IgD-negative memory B cell (primary cell): ENCODE results near the gene TMEM187. TPM values are rescaled to one million over a fixed set of nuclear protein-coding genes. Genes with fewer than 3 reads are reported as not detected.
"Not testable (repeated sequence)": the region's sequence is repeated elsewhere in the genome, so short reads cannot be mapped to it uniquely, and the experiment has no call there.

Experiments
- H3K27ac Mint-ChIP-seq, 3 donors: one replicate each; pipeline ENCODE4 v1.8.0; 2020 to 2022; ENCODE audit warnings: mild to moderate bottlenecking in 3 of 3, mixed read lengths in 3 of 3, moderate library complexity in 1 of 3
- H3K27me3 Mint-ChIP-seq: one replicate; pipeline ENCODE4 v1.8.0; 2021; ENCODE audit warnings: mixed read lengths
- H3K36me3 Mint-ChIP-seq: one replicate; pipeline ENCODE4 v1.8.0; 2020; ENCODE audit warnings: mild to moderate bottlenecking, mixed read lengths
- H3K4me1 Mint-ChIP-seq, 3 donors: one replicate each; pipeline ENCODE4 v1.8.0; 2020 to 2022; ENCODE audit warnings: mixed read lengths in 3 of 3, mild to moderate bottlenecking in 1 of 3
- H3K4me3 Mint-ChIP-seq, 4 donors: one replicate each; pipeline ENCODE4 v1.8.0; 2020 to 2022; ENCODE audit warnings: mild to moderate bottlenecking in 4 of 4, mixed read lengths in 4 of 4, moderate library complexity in 3 of 4
- H3K9me3 Mint-ChIP-seq, 3 donors: one replicate each; pipeline ENCODE4 v1.8.0; 2020 to 2021; ENCODE audit warnings: mixed read lengths in 3 of 3, mild to moderate bottlenecking in 1 of 3
- polyA plus RNA-seq: library from polyadenylated mRNA; unstranded; fragments of 300-500 nt; fragmentation: Illumina TruSeq; gene quantifications from one replicate; pipeline ENCODE4 v1.2.3, GENCODE V29; 2021

The TMEM187 gene
- polyA plus RNA-seq, 1 donor from 2014 or later = 7.1 TPM

GRCh38 chrX:153984351-153985178 lies 12.0 kb downstream of the TMEM187 start:
- peak overlapping the region; percentile 45 to 84 (median 72) for H3K4me3 Mint-ChIP-seq
- peaks cover 24 to 31% (median 26%) of the 10 kb centered on the region in 3 donors for H3K4me1 Mint-ChIP-seq
- H3K9me3 Mint-ChIP-seq = no peaks in the 10 kb centered on the region
- H3K27ac Mint-ChIP-seq = peak overlapping the region; percentile 88 to 89 (median 89)
- H3K36me3 Mint-ChIP-seq = peaks cover 2% of the 10 kb centered on the region
- H3K27me3 Mint-ChIP-seq = peaks cover 11% of the 10 kb centered on the region

- Mint-ChIP-seq H3K4me3 (no peak overlapping the region), H3K27me3 (peaks cover 8% of the 10 kb centered on the region), H3K4me1 (peaks cover 9 to 10% (median 9%) of the 10 kb centered on the region in 3 donors), H3K36me3 (no peaks in the 10 kb centered on the region), H3K9me3 (peaks cover 0 to 2% (median 0%) of the 10 kb centered on the region in 3 donors), H3K27ac (no peak overlapping the region)
Observed at GRCh38 chrX:153988493-153988892, 15.9 kb downstream of the TMEM187 start.

- Mint-ChIP-seq H3K27ac (peak overlapping the region in 1 of 3 donors; percentile 83), H3K4me1 (peaks cover 0 to 2% (median 1%) of the 10 kb centered on the region in 3 donors), H3K27me3 (peaks cover 2% of the 10 kb centered on the region), H3K4me3 (no peak overlapping the region), H3K36me3 (no peaks in the 10 kb centered on the region), H3K9me3 (peaks cover 0 to 2% (median 0%) of the 10 kb centered on the region in 3 donors)
Observed at GRCh38 chrX:153989973-153990655, 17.6 kb downstream of the TMEM187 start.

- Mint-ChIP-seq H3K4me3 (no peak overlapping the region), H3K9me3 (peaks cover 0 to 2% (median 0%) of the 10 kb centered on the region in 3 donors), H3K27ac (no peak overlapping the region), H3K36me3 (no peaks in the 10 kb centered on the region), H3K4me1 (peaks cover 0 to 2% (median 1%) of the 10 kb centered on the region in 3 donors), H3K27me3 (peaks cover 2% of the 10 kb centered on the region)
Observed at GRCh38 chrX:153991013-153991580, 18.5 kb downstream of the TMEM187 start.

- no peaks in the 10 kb centered on the region for H3K36me3 Mint-ChIP-seq
- peaks cover 2% of the 10 kb centered on the region for H3K27me3 Mint-ChIP-seq
- peaks cover 0 to 2% (median 1%) of the 10 kb centered on the region in 3 donors for H3K4me1 Mint-ChIP-seq
- peaks cover 0 to 2% (median 0%) of the 10 kb centered on the region in 3 donors for H3K9me3 Mint-ChIP-seq
- no peak overlapping the region for H3K4me3 Mint-ChIP-seq
- H3K27ac Mint-ChIP-seq = peak overlapping the region in 1 of 3 donors; percentile 69
Observed at GRCh38 chrX:153992180-153992579, 19.6 kb downstream of the TMEM187 start.

- Mint-ChIP-seq H3K4me1 (peaks cover 0 to 2% (median 1%) of the 10 kb centered on the region in 3 donors), H3K9me3 (peaks cover 0 to 2% (median 0%) of the 10 kb centered on the region in 3 donors), H3K27ac (peak overlapping the region in 1 of 3 donors; percentile 69), H3K27me3 (peaks cover 3% of the 10 kb centered on the region), H3K36me3 (no peaks in the 10 kb centered on the region), H3K4me3 (peak overlapping the region in 1 of 4 donors; percentile 74)
Observed at GRCh38 chrX:153993079-153993478, 20.5 kb downstream of the TMEM187 start.

- Mint-ChIP-seq H3K9me3 (peaks cover 0 to 2% (median 0%) of the 10 kb centered on the region in 3 donors), H3K4me3 (no peak overlapping the region), H3K36me3 (peaks cover under 1% of the 10 kb centered on the region), H3K27me3 (peaks cover 3% of the 10 kb centered on the region), H3K27ac (no peak overlapping the region), H3K4me1 (peaks cover 0 to 2% (median 0%) of the 10 kb centered on the region in 3 donors)
Observed at GRCh38 chrX:153993978-153994377, 21.4 kb downstream of the TMEM187 start.

- H3K4me3 Mint-ChIP-seq, H3K36me3 Mint-ChIP-seq, H3K4me1 Mint-ChIP-seq, H3K9me3 Mint-ChIP-seq, H3K27me3 Mint-ChIP-seq, H3K27ac Mint-ChIP-seq: not testable (repeated sequence)
Observed at GRCh38 chrX:153994398-153994797, 21.8 kb downstream of the TMEM187 start.

GRCh38 chrX:153995504-153995903 lies 22.9 kb downstream of the TMEM187 start:
- H3K4me3 Mint-ChIP-seq = no peak overlapping the region
- peaks cover 2% of the 10 kb centered on the region for H3K36me3 Mint-ChIP-seq
- peaks cover 3% of the 10 kb centered on the region for H3K27me3 Mint-ChIP-seq
- H3K4me1 Mint-ChIP-seq = peaks cover 0 to 2% (median 0%) of the 10 kb centered on the region in 3 donors
- peaks cover 0 to 2% (median 0%) of the 10 kb centered on the region in 3 donors for H3K9me3 Mint-ChIP-seq
- H3K27ac Mint-ChIP-seq = no peak overlapping the region

GRCh38 chrX:153999359-154000037 lies 26.9 kb downstream of the TMEM187 start:
- no peaks in the 10 kb centered on the region for H3K9me3 Mint-ChIP-seq

GRCh38 chrX:154000051-154000450 lies 27.5 kb downstream of the TMEM187 start:
- Mint-ChIP-seq H3K27ac (no peak overlapping the region), H3K4me3 (no peak overlapping the region), H3K27me3 (peaks cover 3% of the 10 kb centered on the region), H3K9me3 (no peaks in the 10 kb centered on the region), H3K36me3 (peaks cover 5% of the 10 kb centered on the region), H3K4me1 (peaks cover 11 to 19% (median 19%) of the 10 kb centered on the region in 3 donors)

More at GRCh38 chrX:153999359-154000037, 26.9 kb downstream of the TMEM187 start:
- H3K27me3 Mint-ChIP-seq = peaks cover 3% of the 10 kb centered on the region
- H3K4me3 Mint-ChIP-seq = no peak overlapping the region
- peaks cover 8 to 17% (median 17%) of the 10 kb centered on the region in 3 donors for H3K4me1 Mint-ChIP-seq
- H3K27ac Mint-ChIP-seq = no peak overlapping the region
- H3K36me3 Mint-ChIP-seq = peaks cover 5% of the 10 kb centered on the region

GRCh38 chrX:154002215-154002719 lies 29.7 kb downstream of the TMEM187 start:
- H3K27me3 Mint-ChIP-seq = peaks cover 7% of the 10 kb centered on the region

GRCh38 chrX:154004315-154004714 lies 31.8 kb downstream of the TMEM187 start:
- Mint-ChIP-seq H3K9me3 (no peaks in the 10 kb centered on the region), H3K36me3 (peaks cover 3% of the 10 kb centered on the region), H3K4me3 (peak overlapping the region; percentile 18 to 88 (median 80)), H3K4me1 (peaks cover 32 to 39% (median 32%) of the 10 kb centered on the region in 3 donors), H3K27ac (peak overlapping the region; percentile 12 to 88 (median 72)), H3K27me3 (peaks cover 8% of the 10 kb centered on the region)

More at GRCh38 chrX:154002215-154002719, 29.7 kb downstream of the TMEM187 start:
- peaks cover 5% of the 10 kb centered on the region for H3K36me3 Mint-ChIP-seq
- peak overlapping the region; percentile 81 to 94 (median 92) for H3K27ac Mint-ChIP-seq
- H3K4me3 Mint-ChIP-seq = peak overlapping the region; percentile 61 to 82 (median 75)
- H3K4me1 Mint-ChIP-seq = peaks cover 19 to 27% (median 20%) of the 10 kb centered on the region in 3 donors
- no peaks in the 10 kb centered on the region for H3K9me3 Mint-ChIP-seq

GRCh38 chrX:154006947-154007346 lies 34.4 kb downstream of the TMEM187 start:
- no peaks in the 10 kb centered on the region for H3K9me3 Mint-ChIP-seq
- H3K4me3 Mint-ChIP-seq = peak overlapping the region in 2 of 4 donors; percentile 55 to 79
- peak overlapping the region in 1 of 3 donors; percentile 31 for H3K27ac Mint-ChIP-seq
- H3K27me3 Mint-ChIP-seq = peaks cover 10% of the 10 kb centered on the region
- H3K4me1 Mint-ChIP-seq = peaks cover 29 to 36% (median 32%) of the 10 kb centered on the region in 3 donors
- H3K36me3 Mint-ChIP-seq = no peaks in the 10 kb centered on the region
